Measurements from ENCODE around the gene FFAR1. TPM values are rescaled to one million over a fixed set of nuclear protein-coding genes. Genes with fewer than 3 reads are reported as not detected.

Gene FFAR1
- polyA plus RNA-seq, 3 donors: 0.04 TPM; not detected in 2

DNA sequence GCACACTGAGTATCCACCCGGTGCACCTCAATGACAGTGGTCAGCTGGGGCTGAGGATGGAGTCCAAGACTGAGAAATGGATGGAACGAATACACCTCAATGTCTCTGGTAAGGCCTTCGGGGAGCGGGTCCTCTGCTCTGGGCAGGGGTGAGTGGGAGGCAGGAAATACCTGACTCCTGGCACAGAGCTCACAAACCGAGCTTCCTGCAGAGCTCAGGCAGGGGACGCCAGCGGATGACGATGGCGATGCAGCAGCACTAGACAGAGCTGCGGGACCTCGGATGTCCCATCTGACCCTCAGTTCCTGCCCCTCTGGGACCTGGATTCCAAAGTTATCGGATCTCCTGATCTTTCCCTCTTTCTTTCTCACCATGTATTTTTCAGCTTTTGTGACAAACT, 14.9 kb upstream of the FFAR1 start:
- Histone ChIP-seq H3K4me1 (ENCODE audit: control insufficient read depth in 1 of 2, insufficient read depth in 2 of 2, low read length in 2 of 2) (peaks cover 13 to 20% of the 10 kb centered on the region in 2 donors), H2AFZ (ENCODE audit: insufficient read depth, low read depth, low read length, poor library complexity, severe bottlenecking) (no peak overlapping the region), H3K79me2 (ENCODE audit: insufficient read depth, low read length) (no peaks in the 10 kb centered on the region), H3K36me3 (replicated peaks in 1 of 2; ENCODE audit: control insufficient read depth in 1 of 2, insufficient read depth in 2 of 2, low read length in 2 of 2) (no peaks in the 10 kb centered on the region), H3K4me2 (replicated peaks; ENCODE audit: extremely low read depth, low read length, poor library complexity, severe bottlenecking) (no peak overlapping the region), H3K27me3 (ENCODE audit: control insufficient read depth in 2 of 2, insufficient read depth in 2 of 2, low read length in 2 of 2) (no peaks in the 10 kb centered on the region), H3K9ac (ENCODE audit: insufficient read depth, low read length, poor library complexity, severe bottlenecking) (no peak overlapping the region), H3K27ac (ENCODE audit: low read depth in 1 of 2, low read length in 2 of 2) (no peak overlapping the region), H3K9me3 (replicated peaks in 1 of 2; ENCODE audit: control insufficient read depth in 1 of 2, insufficient read depth in 1 of 2, low read length in 2 of 2) (no peaks in the 10 kb centered on the region), H3K4me3 (replicated peaks in 1 of 3; ENCODE audit: low read depth in 2 of 3, low read length in 3 of 3) (no peak overlapping the region), H4K20me1 (ENCODE audit: insufficient read depth, low read length) (no peaks in the 10 kb centered on the region)
- no peak for DNase-seq
- Mint-ChIP-seq H3K9me3 (peaks cover 0 to 2% (median 0%) of the 10 kb centered on the region in 7 donors), H3K4me3 (no peak overlapping the region), H3K27ac (peak overlapping the region in 2 of 7 donors; percentile 24 to 32), H3K4me1 (peaks cover 17% of the 10 kb centered on the region), H3K27me3 (ENCODE audit: low read depth in 3 of 3) (peaks cover 8 to 11% (median 10%) of the 10 kb centered on the region in 3 donors), H3K36me3 (peaks cover 0 to 2% of the 10 kb centered on the region in 2 donors)
- 35% methylated on average over 12 of the region's 12 CpGs for WGBS (ENCODE audit: insufficient coverage)
- TF ChIP-seq, protein P1, sequence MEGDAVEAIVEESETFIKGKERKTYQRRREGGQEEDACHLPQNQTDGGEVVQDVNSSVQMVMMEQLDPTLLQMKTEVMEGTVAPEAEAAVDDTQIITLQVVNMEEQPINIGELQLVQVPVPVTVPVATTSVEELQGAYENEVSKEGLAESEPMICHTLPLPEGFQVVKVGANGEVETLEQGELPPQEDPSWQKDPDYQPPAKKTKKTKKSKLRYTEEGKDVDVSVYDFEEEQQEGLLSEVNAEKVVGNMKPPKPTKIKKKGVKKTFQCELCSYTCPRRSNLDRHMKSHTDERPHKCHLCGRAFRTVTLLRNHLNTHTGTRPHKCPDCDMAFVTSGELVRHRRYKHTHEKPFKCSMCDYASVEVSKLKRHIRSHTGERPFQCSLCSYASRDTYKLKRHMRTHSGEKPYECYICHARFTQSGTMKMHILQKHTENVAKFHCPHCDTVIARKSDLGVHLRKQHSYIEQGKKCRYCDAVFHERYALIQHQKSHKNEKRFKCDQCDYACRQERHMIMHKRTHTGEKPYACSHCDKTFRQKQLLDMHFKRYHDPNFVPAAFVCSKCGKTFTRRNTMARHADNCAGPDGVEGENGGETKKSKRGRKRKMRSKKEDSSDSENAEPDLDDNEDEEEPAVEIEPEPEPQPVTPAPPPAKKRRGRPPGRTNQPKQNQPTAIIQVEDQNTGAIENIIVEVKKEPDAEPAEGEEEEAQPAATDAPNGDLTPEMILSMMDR (IDR thresholded peaks at IDR 0.05): no peak
- intact Hi-C loops (cut with micrococcal nuclease): no loop called here

DNA sequence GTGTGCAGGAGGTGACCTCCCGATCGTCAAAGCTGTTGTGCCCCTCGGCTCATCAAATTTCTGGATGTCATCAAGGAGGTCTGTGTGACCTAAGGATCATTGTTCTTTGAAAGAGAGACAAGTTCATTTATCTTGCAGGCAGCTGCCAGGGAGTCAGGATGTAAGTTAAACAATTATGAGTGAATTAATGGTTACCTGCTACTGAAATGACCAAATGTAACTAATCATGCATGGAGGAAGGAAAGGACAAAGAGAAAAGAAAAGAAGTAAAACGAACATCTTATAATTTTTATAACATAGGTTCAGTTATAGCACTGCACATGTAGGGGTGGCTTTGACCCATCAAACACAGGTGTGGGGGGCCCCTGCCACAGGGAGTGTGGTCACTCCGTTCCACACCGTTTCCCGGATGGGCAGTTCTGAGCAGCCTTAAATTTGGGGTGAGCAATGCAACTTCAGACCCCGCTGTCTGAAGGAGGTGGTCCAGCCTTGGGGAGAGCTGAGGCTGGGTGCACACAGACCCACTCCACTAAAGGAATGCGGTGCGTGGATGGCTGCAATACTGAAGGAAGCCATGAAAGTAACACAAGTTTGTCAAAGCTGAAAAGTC, 13.5 kb upstream of the FFAR1 start:
- no peaks in the 10 kb centered on the region for H3K79me2 ChIP-seq (ENCODE audit: insufficient read depth, low read length)

More for the DNA sequence above, 13.5 kb upstream of the FFAR1 start:
- DNase-seq: no peak
- Histone ChIP-seq H3K4me1 (ENCODE audit: control insufficient read depth in 1 of 2, insufficient read depth in 2 of 2, low read length in 2 of 2) (peaks cover 2 to 6% of the 10 kb centered on the region in 2 donors), H3K27ac (ENCODE audit: low read depth in 1 of 2, low read length in 2 of 2) (no peak overlapping the region), H3K4me2 (replicated peaks; ENCODE audit: extremely low read depth, low read length, poor library complexity, severe bottlenecking) (no peak overlapping the region), H3K27me3 (ENCODE audit: control insufficient read depth in 2 of 2, insufficient read depth in 2 of 2, low read length in 2 of 2) (no peaks in the 10 kb centered on the region), H3K9ac (ENCODE audit: insufficient read depth, low read length, poor library complexity, severe bottlenecking) (no peak overlapping the region), H3K36me3 (replicated peaks in 1 of 2; ENCODE audit: control insufficient read depth in 1 of 2, insufficient read depth in 2 of 2, low read length in 2 of 2) (no peaks in the 10 kb centered on the region), H3K9me3 (replicated peaks in 1 of 2; ENCODE audit: control insufficient read depth in 1 of 2, insufficient read depth in 1 of 2, low read length in 2 of 2) (no peaks in the 10 kb centered on the region), H2AFZ (ENCODE audit: insufficient read depth, low read depth, low read length, poor library complexity, severe bottlenecking) (no peak overlapping the region), H4K20me1 (ENCODE audit: insufficient read depth, low read length) (no peaks in the 10 kb centered on the region), H3K4me3 (replicated peaks in 1 of 3; ENCODE audit: low read depth in 2 of 3, low read length in 3 of 3) (no peak overlapping the region)
- intact Hi-C loops (cut with micrococcal nuclease): no loop called here
- Mint-ChIP-seq H3K36me3 (no peaks in the 10 kb centered on the region), H3K27ac (no peak overlapping the region), H3K4me3 (no peak overlapping the region), H3K4me1 (peaks cover 6% of the 10 kb centered on the region), H3K9me3 (peaks cover 0 to 2% (median 0%) of the 10 kb centered on the region in 7 donors), H3K27me3 (ENCODE audit: low read depth in 3 of 3) (peaks cover 8 to 10% (median 10%) of the 10 kb centered on the region in 3 donors)
- TF ChIP-seq, protein P1 (IDR thresholded peaks at IDR 0.05): no peak
- 100% methylated on average over 6 of the region's 10 CpGs for WGBS (ENCODE audit: insufficient coverage)
